Measurements from ENCODE around the gene TREM1. TPM values are rescaled to one million over a fixed set of nuclear protein-coding genes. Genes with fewer than 3 reads are reported as not detected.
"Not testable (repeated sequence)": the region's sequence is repeated elsewhere in the genome, so short reads cannot be mapped to it uniquely, and the experiment has no call there.

The TREM1 gene
- total RNA-seq, 1 experiment from 2014 or later = not detected

DNA sequence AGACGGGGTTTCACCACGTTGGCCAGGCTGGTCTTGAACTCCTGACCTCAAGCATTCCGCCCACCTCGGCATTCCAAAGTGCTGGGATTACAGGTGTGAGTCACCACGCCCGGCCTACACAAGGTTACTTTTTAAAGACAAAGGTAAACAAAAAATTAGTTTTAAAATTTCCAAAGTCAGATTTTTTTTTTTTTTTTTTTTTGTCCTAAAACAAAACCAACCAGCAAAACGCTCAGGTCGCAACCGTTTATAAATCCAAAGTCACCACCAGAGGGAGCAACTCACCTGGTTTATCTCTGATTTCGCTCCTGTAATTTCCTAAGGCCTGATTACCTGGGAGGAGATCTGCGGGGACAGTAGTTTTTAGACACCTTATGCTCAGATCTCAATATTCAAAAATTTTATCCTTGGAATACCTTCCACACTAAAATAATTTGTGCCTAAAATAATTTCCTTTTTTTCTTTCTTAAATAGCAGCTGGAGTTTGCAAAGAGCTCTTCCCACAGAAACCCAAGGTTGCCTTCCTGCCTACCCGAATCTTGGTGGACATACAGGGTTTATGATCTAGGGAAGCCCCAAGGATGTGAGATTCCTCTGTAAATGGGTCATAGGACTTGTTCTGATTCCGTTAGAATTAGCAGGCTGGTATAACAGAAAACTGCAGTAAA lies 19.8 kb upstream of the TREM1 start:
- POLR2A ChIA-PET (ENCODE audit: unreplicated experiment) = no interaction called here
- H2AFZ ChIP-seq = no peak overlapping the region

DNA sequence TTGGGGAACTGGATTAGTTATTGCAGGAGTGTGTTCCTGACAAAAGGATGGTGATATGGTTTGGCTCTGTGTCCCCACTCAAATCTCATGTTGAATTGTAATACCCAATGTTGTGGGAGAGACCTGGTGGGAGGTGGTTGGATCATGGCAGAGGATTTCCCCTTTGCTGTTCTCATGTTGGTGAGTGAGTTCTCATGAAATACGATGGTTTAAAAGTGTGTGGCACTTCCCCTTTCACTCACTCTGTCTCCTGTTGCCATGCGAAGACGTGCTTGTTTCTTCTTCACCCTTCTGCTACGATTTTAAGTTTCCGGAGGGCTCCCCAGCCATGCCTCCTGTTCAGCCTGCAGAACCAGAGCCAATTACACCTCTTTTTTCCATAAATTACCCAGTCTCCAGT lies 16.2 kb upstream of the TREM1 start:
- Histone ChIP-seq H3F3A (ENCODE audit: insufficient read depth, low read depth) (no peaks in the 10 kb centered on the region), H3K4me3 (no peak overlapping the region), H3K27ac (no peak overlapping the region), H3K27me3 (ENCODE audit: insufficient read depth, low read depth) (no peaks in the 10 kb centered on the region), H4K20me1 (ENCODE audit: insufficient read depth) (no peaks in the 10 kb centered on the region), H2AFZ (no peak overlapping the region), H3K9me3 (ENCODE audit: insufficient read depth, low read depth) (peaks cover 10% of the 10 kb centered on the region), H3K79me2 (ENCODE audit: low read depth) (no peaks in the 10 kb centered on the region), H3K4me2 (no peak overlapping the region), H3K4me1 (replicated peaks; ENCODE audit: insufficient read depth) (no peaks in the 10 kb centered on the region), H3K36me3 (ENCODE audit: low read depth) (no peaks in the 10 kb centered on the region), H3K9me2 (ENCODE audit: insufficient read depth) (no peaks in the 10 kb centered on the region)
- TF ChIP-seq, protein P1, sequence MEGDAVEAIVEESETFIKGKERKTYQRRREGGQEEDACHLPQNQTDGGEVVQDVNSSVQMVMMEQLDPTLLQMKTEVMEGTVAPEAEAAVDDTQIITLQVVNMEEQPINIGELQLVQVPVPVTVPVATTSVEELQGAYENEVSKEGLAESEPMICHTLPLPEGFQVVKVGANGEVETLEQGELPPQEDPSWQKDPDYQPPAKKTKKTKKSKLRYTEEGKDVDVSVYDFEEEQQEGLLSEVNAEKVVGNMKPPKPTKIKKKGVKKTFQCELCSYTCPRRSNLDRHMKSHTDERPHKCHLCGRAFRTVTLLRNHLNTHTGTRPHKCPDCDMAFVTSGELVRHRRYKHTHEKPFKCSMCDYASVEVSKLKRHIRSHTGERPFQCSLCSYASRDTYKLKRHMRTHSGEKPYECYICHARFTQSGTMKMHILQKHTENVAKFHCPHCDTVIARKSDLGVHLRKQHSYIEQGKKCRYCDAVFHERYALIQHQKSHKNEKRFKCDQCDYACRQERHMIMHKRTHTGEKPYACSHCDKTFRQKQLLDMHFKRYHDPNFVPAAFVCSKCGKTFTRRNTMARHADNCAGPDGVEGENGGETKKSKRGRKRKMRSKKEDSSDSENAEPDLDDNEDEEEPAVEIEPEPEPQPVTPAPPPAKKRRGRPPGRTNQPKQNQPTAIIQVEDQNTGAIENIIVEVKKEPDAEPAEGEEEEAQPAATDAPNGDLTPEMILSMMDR (conservative IDR thresholded peaks at IDR 0.05) = no peak
- no peak for TF ChIP-seq EZH2 (IDR thresholded peaks at IDR 0.05; ENCODE audit: low read depth)
- ChIA-PET POLR2A (ENCODE audit: unreplicated experiment) (no interaction called here), CTCF (no interaction called here)
- no peak for DNase-seq
- intact Hi-C loops (cut with micrococcal nuclease; ENCODE audit: unreplicated experiment) = no loop called here
- no TSS peak for BruUV-seq (replicated peaks)

More for the DNA sequence above, 19.8 kb upstream of the TREM1 start:
- no TSS peak for BruUV-seq (replicated peaks)
- H3K27ac ChIP-seq = no peak overlapping the region
- 0 out of 2 replicates have a peak overlapping the region, but pooled peaks have one; percentile 9 for H3K4me2 ChIP-seq
- intact Hi-C loops (cut with micrococcal nuclease; ENCODE audit: unreplicated experiment) = loop anchor here (2.0 to 5.0 kb wide), 3 partner anchors 62 to 376 kb away; no protein-coding TSS in a partner anchor
- no peaks in the 10 kb centered on the region for H4K20me1 ChIP-seq (ENCODE audit: insufficient read depth)
- no peak for TF ChIP-seq EZH2 (IDR thresholded peaks at IDR 0.05; ENCODE audit: low read depth)
- TF ChIP-seq, protein P1 (conservative IDR thresholded peaks at IDR 0.05) = peak; percentile 78
- H3K36me3 ChIP-seq (ENCODE audit: low read depth) = no peaks in the 10 kb centered on the region
- no peaks in the 10 kb centered on the region for H3K79me2 ChIP-seq (ENCODE audit: low read depth)
- no peaks in the 10 kb centered on the region for H3F3A ChIP-seq (ENCODE audit: insufficient read depth, low read depth)
- CTCF ChIA-PET = interaction anchor here (0.7 to 0.9 kb wide), 2 partner anchors 14 to 203 kb away, joined by 3 to 7 read pairs; no protein-coding TSS in a partner anchor
- H3K27me3 ChIP-seq (ENCODE audit: insufficient read depth, low read depth) = peaks cover 8% of the 10 kb centered on the region; the same call in 1 of the 2 replicates
- H3K9me2 ChIP-seq (ENCODE audit: insufficient read depth) = no peaks in the 10 kb centered on the region
- no peaks in the 10 kb centered on the region for H3K9me3 ChIP-seq (ENCODE audit: insufficient read depth, low read depth)
- H3K4me1 ChIP-seq (replicated peaks; ENCODE audit: insufficient read depth) = no peaks in the 10 kb centered on the region
- H3K4me3 ChIP-seq = no peak overlapping the region
- DNase-seq = peak; percentile 52 to 65

DNA sequence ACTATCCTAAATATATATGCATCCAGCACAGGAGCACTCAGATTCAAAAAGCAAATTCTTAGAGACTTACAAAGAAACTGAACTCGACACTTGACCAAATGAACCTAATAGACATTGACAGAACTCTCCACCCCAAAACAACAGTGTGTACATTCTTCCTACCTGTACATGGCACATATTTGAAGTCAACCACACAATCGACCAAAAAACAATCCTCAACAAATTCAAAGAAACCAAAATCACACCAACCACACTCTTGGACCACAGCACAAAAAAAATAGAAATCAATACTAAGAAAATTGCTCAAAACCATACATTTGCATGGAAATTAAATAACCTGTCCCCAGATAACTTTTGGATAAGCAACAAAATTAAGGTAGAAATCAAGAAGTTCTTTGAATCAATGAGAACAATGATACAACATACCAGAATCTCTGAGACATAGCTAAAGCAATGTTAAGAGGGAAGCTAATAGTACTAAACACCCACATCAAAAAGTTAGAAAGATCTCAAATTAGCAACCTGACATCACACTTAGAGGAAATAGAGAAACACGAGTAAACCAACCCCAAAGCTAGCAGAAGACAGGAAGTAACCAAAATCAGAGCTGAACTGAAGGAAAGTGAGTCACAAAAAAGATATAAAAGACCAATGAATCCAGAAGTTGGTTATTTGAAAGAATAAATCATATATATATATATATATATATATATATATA lies 12.5 kb upstream of the TREM1 start:
- intact Hi-C loops (cut with micrococcal nuclease; ENCODE audit: unreplicated experiment) = no loop called here
- H3K9me3 ChIP-seq (ENCODE audit: insufficient read depth, low read depth) = peaks cover 11% of the 10 kb centered on the region
- no peak overlapping the region for H3K4me2 ChIP-seq
- H3K27me3 ChIP-seq (ENCODE audit: insufficient read depth, low read depth) = no peaks in the 10 kb centered on the region
- H3K36me3 ChIP-seq (ENCODE audit: low read depth) = no peaks in the 10 kb centered on the region
- no peaks in the 10 kb centered on the region for H3K4me1 ChIP-seq (replicated peaks; ENCODE audit: insufficient read depth)
- DNase-seq = no peak
- no peaks in the 10 kb centered on the region for H3K79me2 ChIP-seq (ENCODE audit: low read depth)
- no peak overlapping the region for H3K27ac ChIP-seq
- no peaks in the 10 kb centered on the region for H3F3A ChIP-seq (ENCODE audit: insufficient read depth, low read depth)
- no peak overlapping the region for H3K4me3 ChIP-seq
- TF ChIP-seq, protein P1 (conservative IDR thresholded peaks at IDR 0.05) = no peak
- no TSS peak for BruUV-seq (replicated peaks)
- ChIA-PET POLR2A (ENCODE audit: unreplicated experiment) (no interaction called here), CTCF (no interaction called here)
- no peak overlapping the region for H2AFZ ChIP-seq
- no peaks in the 10 kb centered on the region for H4K20me1 ChIP-seq (ENCODE audit: insufficient read depth)
- no peaks in the 10 kb centered on the region for H3K9me2 ChIP-seq (ENCODE audit: insufficient read depth)

DNA sequence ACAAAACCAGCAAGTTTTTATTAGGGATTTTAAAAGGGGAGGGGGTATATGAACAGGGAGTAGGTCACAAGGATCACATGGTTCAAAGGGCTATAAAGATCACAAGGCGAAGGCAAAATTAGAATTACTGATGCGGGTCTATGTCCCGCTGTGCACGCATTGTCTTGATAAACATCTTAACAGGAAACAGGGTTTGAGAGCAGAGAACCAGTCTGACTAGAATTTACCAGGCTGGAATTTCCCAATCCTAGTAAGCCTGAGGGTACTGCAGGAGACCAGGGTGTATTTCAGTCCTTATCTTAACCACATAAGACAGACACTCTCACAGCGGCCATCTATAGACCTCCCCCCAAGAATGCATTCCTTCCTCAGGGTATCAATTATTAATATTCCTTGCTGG lies 10.8 kb upstream of the TREM1 start:
- CTCF ChIA-PET = not testable (repeated sequence)

More for the DNA sequence above, 10.8 kb upstream of the TREM1 start:
- peaks cover 11% of the 10 kb centered on the region for H3K9me3 ChIP-seq (ENCODE audit: insufficient read depth, low read depth)
- H3K79me2 ChIP-seq (ENCODE audit: low read depth); BruUV-seq (replicated peaks); intact Hi-C loops (cut with micrococcal nuclease; ENCODE audit: unreplicated experiment); H3K4me3 ChIP-seq; H2AFZ ChIP-seq; DNase-seq; H3K36me3 ChIP-seq (ENCODE audit: low read depth); H3F3A ChIP-seq (ENCODE audit: insufficient read depth, low read depth); H3K27ac ChIP-seq; POLR2A ChIA-PET (ENCODE audit: unreplicated experiment); H3K27me3 ChIP-seq (ENCODE audit: insufficient read depth, low read depth); H3K4me2 ChIP-seq; H3K9me2 ChIP-seq (ENCODE audit: insufficient read depth); H3K4me1 ChIP-seq (replicated peaks; ENCODE audit: insufficient read depth); H4K20me1 ChIP-seq (ENCODE audit: insufficient read depth): not testable (repeated sequence)

Data from PC-9 (cell line).